PC-9 (cell line): ENCODE measurements around the gene OPRM1. TPM values are rescaled to one million over a fixed set of nuclear protein-coding genes. Genes with fewer than 3 reads are reported as not detected.

Experiments used
- BruUV-seq: library from RNA; stranded (reverse); fragments of 400-500 nt; replicated peaks from 2 replicates; lab custom pipeline; 2021; lab: Mats Ljungman, UMichigan
- CTCF ChIA-PET: fragments of 300-600 bp; sonication (Branson Sonifier 250); formaldehyde crosslinking; loops from one replicate; lab custom pipeline; 2022; ENCODE audit warnings: antibody characterized with exemption; lab: Charles Lee
- POLR2A ChIA-PET: fragments of 300-600 bp; sonication (Branson Sonifier 250); formaldehyde crosslinking; loops from one replicate; lab custom pipeline; 2022; ENCODE audit warnings: antibody characterized with exemption; ENCODE audit not compliant: unreplicated experiment; lab: Charles Lee
- DNase-seq, 2 experiments: peaks; one replicate each; pipeline versions ENCODE4 v3.0.0 to v3.0.0-alpha.2; 2015 to 2022; ENCODE audit warnings: mixed read lengths in 1 of 2
- H2AFZ ChIP-seq: fragments of 200-600 bp; sonication (generic); 2 replicates; pipeline ENCODE4 v1.8.1; 2017; ENCODE audit warnings: antibody characterized with exemption
- H3F3A ChIP-seq: fragments of 200-600 bp; sonication (generic); 2 replicates; pipeline ENCODE4 v1.8.1; 2017; ENCODE audit warnings: antibody characterized with exemption, mild to moderate bottlenecking, low read depth; ENCODE audit not compliant: insufficient read depth
- H3K27ac ChIP-seq: fragments of 200-600 bp; sonication (generic); 2 replicates; pipeline ENCODE4 v1.6.1; 2016; ENCODE audit warnings: mixed run types
- H3K27me3 ChIP-seq: fragments of 200-600 bp; sonication (generic); 2 replicates; pipeline ENCODE4 v1.6.1; 2016; ENCODE audit warnings: low read depth, mixed run types; ENCODE audit not compliant: insufficient read depth
- H3K36me3 ChIP-seq: fragments of 200-600 bp; sonication (generic); 2 replicates; pipeline ENCODE4 v1.6.1; 2016; ENCODE audit warnings: low read depth, mixed run types
- H3K4me1 ChIP-seq: fragments of 200-600 bp; sonication (generic); replicated peaks from 2 replicates; pipeline ENCODE4 v1.6.1; 2016; ENCODE audit warnings: mixed run types; ENCODE audit not compliant: insufficient read depth
- H3K4me2 ChIP-seq: fragments of 200-600 bp; sonication (generic); 2 replicates; pipeline ENCODE4 v1.6.1; 2017; ENCODE audit warnings: mixed run types
- H3K4me3 ChIP-seq: fragments of 200-600 bp; sonication (generic); 2 replicates; pipeline ENCODE4 v1.6.1; 2016; ENCODE audit warnings: mixed run types
- H3K79me2 ChIP-seq: fragments of 200-600 bp; sonication (generic); 2 replicates; pipeline ENCODE4 v1.6.1; 2017; ENCODE audit warnings: low read depth, mixed run types
- H3K9me2 ChIP-seq: fragments of 200-600 bp; sonication (generic); 2 replicates; pipeline ENCODE4 v1.8.1; 2017; ENCODE audit warnings: mild to moderate bottlenecking; ENCODE audit not compliant: insufficient read depth
- H3K9me3 ChIP-seq: fragments of 200-600 bp; sonication (generic); 2 replicates; pipeline ENCODE4 v1.8.1; 2016; ENCODE audit warnings: low read depth; ENCODE audit not compliant: insufficient read depth
- H4K20me1 ChIP-seq: fragments of 200-600 bp; sonication (generic); 2 replicates; pipeline ENCODE4 v1.8.1; 2017; ENCODE audit not compliant: insufficient read depth
- CTCF ChIP-seq: fragments of 200-600 bp; sonication (generic); conservative IDR thresholded peaks from 2 replicates; pipeline ENCODE4 v1.6.1; 2017; ENCODE audit warnings: mixed run types, antibody characterized with exemption, mild to moderate bottlenecking, moderate library complexity
- EZH2 ChIP-seq: fragments of 200-600 bp; sonication (generic); IDR thresholded peaks from 2 replicates; pipeline ENCODE4 v1.8.0; 2017; ENCODE audit warnings: antibody characterized with exemption, low read depth
- intact Hi-C: fragments of 100-400 bp; cut with micrococcal nuclease; formaldehyde crosslinking; loops from one replicate; pipeline ENCODE4 v1.10.0; 2022; ENCODE audit not compliant: unreplicated experiment
- total RNA-seq: library from RNA; stranded (reverse); gene quantifications from 2 replicates; pipeline ENCODE4 v1.2.3, GENCODE V29; 2021

OPRM1 gene
- total RNA-seq, 1 experiment from 2014 or later, result not detected

- POLR2A ChIA-PET, result no interaction called here
- H3K27ac ChIP-seq, result no peak overlapping the region
- H3K79me2 ChIP-seq, result no peaks in the 10 kb centered on the region
- H3K9me3 ChIP-seq, result no peaks in the 10 kb centered on the region
- H3K4me1 ChIP-seq, result no peaks in the 10 kb centered on the region
- DNase-seq, result no peak
- H3K4me2 ChIP-seq, result no peak overlapping the region
- TF ChIP-seq CTCF (no peak), EZH2 (no peak)
- H3F3A ChIP-seq, result no peaks in the 10 kb centered on the region
- intact Hi-C loops, result no loop called here
- H4K20me1 ChIP-seq, result no peaks in the 10 kb centered on the region
- no peaks in the 10 kb centered on the region for H3K9me2 ChIP-seq
- no peaks in the 10 kb centered on the region for H3K36me3 ChIP-seq
- no peak overlapping the region for H2AFZ ChIP-seq
- CTCF ChIA-PET, result no interaction called here
- no TSS peak for BruUV-seq
- H3K27me3 ChIP-seq, result no peaks in the 10 kb centered on the region
- no peak overlapping the region for H3K4me3 ChIP-seq
Observed at GRCh38 chr6:154017786-154018185, 21.3 kb upstream of the OPRM1 start.

- no peaks in the 10 kb centered on the region for H3K9me3 ChIP-seq
- no peak for DNase-seq
- TF ChIP-seq EZH2 (no peak), CTCF (no peak)
- BruUV-seq, result no TSS peak
- H3K4me1 ChIP-seq, result no peaks in the 10 kb centered on the region
- no peak overlapping the region for H3K4me3 ChIP-seq
- no peaks in the 10 kb centered on the region for H3K27me3 ChIP-seq
- H3K27ac ChIP-seq, result no peak overlapping the region
- no peaks in the 10 kb centered on the region for H3K79me2 ChIP-seq
- no peaks in the 10 kb centered on the region; the same call in 1 of the 2 replicates for H3K9me2 ChIP-seq
- H4K20me1 ChIP-seq, result no peaks in the 10 kb centered on the region
- H3K4me2 ChIP-seq, result no peak overlapping the region
- ChIA-PET POLR2A (no interaction called here), CTCF (no interaction called here)
- intact Hi-C loops, result loop anchor here (10.0 kb wide), 1 partner anchor 366 kb away; no protein-coding TSS in a partner anchor
- H3F3A ChIP-seq, result no peaks in the 10 kb centered on the region
- H2AFZ ChIP-seq, result no peak overlapping the region
- H3K36me3 ChIP-seq, result no peaks in the 10 kb centered on the region
Observed at GRCh38 chr6:154030646-154031045, 8.4 kb upstream of the OPRM1 start.

DNA sequence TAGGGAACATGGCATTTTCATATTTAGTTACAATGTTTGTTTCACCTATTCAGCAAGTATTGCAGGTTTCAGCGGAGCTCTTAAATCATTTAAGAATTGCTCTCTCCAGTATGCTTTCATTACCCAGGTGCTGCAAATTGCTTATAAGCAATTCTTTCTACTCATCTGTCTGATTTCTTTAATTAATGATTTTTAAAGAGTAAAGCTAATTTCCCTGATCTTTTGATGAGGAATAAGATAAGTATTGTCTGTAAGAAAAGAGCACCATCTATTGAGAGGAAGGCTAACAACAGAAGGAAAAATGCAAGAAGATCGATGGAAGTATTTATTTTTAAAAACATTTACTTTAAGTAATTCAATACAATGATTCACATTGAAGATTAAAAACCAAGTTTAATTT is 2.0 kb downstream of the OPRM1 start:
- H4K20me1 ChIP-seq, result no peaks in the 10 kb centered on the region
- intact Hi-C loops, result loop anchor here (10.0 kb wide), 1 partner anchor 1006 kb away; no protein-coding TSS in a partner anchor
- H3K4me1 ChIP-seq, result no peaks in the 10 kb centered on the region
- no peak overlapping the region for H3K4me2 ChIP-seq
- TF ChIP-seq EZH2 (no peak), CTCF (no peak)
- no peaks in the 10 kb centered on the region for H3F3A ChIP-seq
- CTCF ChIA-PET, result no interaction called here
- no peaks in the 10 kb centered on the region for H3K9me3 ChIP-seq
- H2AFZ ChIP-seq, result no peak overlapping the region
- H3K79me2 ChIP-seq, result no peaks in the 10 kb centered on the region
- H3K27ac ChIP-seq, result no peak overlapping the region
- H3K27me3 ChIP-seq, result no peaks in the 10 kb centered on the region
- no peaks in the 10 kb centered on the region for H3K36me3 ChIP-seq
- POLR2A ChIA-PET, result no interaction called here
- no peak for DNase-seq
- H3K4me3 ChIP-seq, result no peak overlapping the region
- no TSS peak for BruUV-seq
- no peaks in the 10 kb centered on the region for H3K9me2 ChIP-seq
